ENCODE measurements around the gene ETV3.
"Not testable (repeated sequence)": the region's sequence is repeated elsewhere in the genome, so short reads cannot be mapped to it uniquely, and the experiment has no call there.

ETV3 gene

DNA sequence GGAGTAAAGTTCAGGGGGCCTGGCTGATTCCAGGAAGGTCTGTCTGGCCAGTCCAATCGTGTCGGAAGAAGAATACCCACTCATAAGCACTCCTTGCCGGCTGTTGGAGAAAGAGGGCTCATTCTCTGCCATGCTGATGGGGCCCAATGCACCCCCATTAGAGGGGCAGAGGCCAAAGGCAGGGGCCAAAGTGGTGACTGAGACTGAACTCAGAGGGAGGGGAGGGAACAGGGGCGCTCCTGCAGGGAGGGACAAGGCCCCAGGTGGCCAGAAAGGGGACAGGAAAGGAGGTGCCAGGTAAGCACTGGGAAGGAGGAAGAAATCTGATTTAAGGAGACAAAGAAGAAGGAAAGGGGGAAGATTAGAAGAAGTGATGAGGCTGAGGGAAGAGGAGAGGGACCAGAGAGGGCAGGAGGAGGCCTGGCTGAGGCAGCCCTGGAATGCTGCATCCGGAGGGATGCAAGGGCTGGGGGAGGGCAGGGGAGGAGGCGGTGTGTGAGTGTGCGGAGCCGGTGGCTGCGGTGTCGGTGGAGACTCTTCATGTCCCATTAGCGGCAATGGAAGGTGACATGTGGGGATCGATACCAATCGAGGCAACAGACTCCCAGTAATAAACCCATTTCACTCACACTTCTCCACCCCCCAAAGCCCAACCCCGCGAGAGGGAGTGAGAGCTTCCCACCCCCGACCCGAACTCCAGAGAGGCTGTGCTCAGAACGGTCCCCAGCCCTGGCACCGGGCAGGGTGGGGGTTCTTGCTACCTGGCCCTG lies 26.6 kb downstream of the ETV3 start:
- no peak for DNase-seq

DNA sequence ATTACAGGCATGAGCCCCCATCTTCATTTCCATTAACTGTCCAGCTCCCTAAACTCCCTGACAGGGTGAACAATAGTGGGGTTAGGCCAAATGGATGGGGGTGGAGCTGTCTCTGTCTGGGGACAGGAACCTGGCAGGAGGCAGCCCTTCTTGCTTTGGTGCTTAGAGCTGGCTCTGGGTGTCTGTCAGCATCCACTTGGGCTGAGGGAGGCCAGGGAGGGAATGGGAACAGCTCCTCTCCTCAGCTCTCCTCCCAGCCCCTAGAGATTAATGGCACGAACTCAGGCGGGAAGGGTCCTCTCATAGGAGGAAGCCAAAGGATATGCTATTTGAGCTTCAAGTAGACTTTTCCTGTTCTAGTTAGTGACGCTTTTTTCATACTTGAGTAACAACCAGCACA lies 27.5 kb downstream of the ETV3 start:
- no peak for DNase-seq

DNA sequence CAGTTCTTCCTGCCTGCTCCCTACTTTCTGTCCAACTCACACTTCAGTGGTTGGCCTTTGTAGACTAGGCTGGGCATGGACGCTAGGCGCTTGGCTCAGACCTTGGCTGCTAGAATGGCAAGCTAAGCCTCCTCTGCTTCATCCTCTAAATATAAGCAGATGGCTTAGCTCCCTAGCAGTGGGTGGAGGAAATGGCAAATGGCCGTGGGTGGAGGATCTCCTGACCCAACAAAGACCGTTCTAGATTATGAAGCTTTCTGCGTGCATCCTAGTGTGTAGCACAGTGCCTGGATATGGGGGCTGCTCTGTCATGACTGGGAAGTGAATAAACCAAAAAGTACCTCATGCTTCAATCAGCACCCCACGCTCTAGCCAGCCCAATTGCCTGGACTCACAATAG lies 28.2 kb downstream of the ETV3 start:
- no peak for DNase-seq

DNA sequence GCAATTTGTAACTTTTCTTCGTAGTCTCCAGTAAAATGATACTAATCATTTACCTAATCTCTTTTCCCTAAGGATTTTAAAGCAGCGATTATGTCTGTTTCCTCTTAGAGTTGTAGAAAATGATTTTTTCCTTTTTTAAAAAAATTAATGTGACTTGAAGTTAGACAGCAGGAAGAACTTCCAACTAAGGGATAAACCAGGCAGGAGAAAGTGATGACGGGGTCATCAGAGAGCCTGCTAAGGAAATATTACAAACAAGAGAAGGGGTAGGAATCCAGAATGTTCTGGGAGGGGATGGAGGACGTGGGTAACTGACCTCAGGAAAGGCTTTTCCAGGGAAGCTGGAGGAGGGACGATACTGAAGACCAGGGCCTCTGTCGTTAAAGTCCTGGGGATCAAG lies 29.7 kb downstream of the ETV3 start:
- no peak for DNase-seq

DNA sequence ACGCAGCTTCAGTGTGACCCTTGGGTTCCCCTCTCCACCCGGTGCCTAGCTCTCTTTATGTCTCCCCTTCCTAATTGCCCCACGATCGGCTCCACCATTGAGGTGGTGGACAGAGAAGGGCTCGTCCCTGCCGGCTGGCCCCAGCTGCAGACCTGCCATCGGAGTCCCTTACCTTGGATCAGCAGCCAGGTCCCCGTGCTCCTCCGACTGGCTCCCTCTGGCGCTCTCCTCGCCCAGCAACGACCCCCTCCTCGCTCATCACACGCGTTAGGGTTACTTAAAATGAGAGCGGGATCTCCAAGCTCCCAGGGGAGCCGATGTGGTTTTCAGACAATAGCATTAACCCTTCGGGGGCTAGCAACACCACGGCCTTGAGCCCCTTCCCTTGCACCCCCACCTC lies 30.5 kb downstream of the ETV3 start:
- no peak for DNase-seq

DNA sequence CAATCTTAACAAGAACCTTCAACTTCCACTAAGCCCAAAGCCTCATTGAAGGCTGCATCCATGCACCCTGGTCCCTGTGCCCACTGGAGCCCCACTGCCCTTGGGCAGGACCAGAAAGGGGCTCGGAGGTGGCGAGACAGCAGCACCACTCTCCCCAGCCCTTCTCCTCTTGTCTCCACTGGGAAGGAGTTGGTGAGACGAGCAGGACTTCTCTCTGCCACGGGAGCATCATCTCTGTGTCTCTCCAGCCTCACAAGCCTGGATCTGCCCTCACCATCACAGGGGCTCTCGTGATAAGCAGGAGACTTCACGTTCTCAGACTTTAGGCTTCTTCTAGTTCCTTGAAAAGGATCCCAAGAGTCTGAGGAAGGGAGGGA lies 31.4 kb downstream of the ETV3 start:
- no peak for DNase-seq

DNA sequence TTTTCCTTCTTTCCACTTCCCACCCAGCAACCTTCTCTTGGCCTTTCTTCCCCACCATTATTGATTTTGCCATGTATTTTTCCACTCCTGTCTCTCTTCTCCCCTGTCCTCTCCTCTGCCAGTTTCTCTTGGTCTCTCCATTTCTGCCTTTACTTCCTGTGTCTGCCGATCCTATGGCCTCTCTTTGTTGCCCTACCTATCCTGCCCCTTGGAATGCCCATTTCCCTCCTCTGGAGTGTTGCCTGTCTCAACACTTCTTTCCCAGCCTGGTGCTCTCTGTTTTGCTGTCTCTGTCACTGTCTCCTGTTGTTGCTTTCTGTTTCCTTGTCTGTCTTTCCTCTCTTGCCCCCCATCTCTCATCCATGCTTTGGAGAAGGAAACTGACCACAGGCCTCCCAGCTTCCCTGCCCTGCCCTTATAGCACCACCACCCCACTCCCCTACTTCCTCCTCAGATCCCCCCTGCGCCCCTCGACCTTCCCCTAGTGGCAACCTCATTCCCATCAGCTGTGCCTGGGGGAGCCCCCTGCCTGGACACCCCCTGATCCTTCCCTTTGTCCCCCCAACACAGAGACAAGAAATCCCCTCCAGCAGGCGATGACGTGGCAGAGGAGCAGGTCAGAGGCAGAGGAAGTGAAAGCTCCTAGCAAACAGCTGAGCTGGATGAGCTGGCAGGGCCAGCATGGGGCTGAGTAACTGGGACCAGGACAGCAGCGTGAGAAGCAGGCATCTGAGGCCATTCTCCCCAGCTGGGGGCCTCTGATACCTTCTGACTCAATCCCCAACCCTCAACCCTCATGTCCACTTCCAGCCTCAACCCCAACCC lies 32.0 kb downstream of the ETV3 start:
- peak; percentile 61 for DNase-seq

DNA sequence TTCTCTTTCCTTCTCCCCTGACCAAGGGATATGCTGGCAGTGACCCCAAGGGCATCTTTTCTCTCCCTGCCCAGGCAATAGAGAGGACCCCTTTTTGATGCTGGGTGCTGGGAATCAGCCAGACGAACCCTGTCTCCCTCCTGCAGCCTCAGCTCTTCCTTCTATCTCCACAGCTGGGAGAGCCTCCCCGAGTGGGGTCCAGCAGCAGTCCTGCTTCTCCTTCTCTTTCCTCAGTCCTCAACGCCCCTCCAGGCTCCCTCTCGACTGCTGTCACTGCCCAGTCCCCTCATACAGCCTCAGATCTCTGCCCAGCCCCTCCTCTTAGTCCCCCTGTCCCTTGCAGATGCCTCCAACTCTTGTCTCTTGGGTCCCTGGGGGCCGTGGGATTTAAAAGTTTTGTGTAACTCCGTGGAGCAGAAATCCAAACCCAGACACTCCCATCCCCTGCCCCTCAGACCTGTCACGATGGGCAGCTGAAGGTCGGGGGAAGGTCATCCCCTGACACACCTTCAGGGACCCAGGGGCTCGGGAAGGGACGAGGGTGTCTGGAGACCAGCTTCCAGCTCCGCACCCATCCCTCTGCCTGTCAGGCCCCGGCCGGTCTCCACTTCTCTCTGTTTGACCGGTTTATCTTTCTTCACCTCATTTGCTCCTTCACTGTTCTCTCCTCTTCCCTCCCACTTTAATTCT lies 32.8 kb downstream of the ETV3 start:
- no peak for DNase-seq

DNA sequence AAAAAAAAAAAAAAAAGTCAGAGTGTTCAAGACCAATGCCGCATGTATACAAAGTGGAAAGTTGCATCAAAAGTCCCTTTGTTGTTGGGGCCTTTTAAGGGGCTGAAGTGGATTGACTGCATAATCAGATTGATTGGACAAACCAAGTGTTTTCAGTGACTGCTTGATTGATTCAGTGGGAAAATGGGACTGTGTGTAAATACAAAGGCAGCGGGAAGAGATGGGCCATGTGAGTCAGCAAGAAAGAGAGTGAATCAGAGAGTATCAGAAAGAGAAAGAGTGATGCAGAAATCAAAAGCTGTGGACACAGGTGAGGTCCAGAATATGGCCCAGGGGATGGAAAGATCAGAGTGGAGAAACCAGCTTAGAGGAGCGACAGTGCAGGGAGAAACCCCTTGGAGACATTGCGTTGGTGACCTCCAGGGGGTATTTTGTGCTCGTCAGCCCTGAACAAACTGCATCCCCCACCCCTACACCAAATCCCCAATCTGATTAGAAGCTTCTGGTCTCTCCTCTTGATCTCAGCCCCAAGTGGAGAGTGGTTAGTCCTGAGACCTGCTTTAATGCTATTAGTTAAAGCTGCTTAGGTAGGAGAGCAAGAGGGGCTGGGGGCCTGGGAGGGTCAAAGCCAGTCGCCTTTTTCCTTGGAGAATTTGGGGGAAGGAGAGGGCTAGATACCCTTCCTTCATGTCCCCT lies 33.4 kb downstream of the ETV3 start:
- no peak for DNase-seq

DNA sequence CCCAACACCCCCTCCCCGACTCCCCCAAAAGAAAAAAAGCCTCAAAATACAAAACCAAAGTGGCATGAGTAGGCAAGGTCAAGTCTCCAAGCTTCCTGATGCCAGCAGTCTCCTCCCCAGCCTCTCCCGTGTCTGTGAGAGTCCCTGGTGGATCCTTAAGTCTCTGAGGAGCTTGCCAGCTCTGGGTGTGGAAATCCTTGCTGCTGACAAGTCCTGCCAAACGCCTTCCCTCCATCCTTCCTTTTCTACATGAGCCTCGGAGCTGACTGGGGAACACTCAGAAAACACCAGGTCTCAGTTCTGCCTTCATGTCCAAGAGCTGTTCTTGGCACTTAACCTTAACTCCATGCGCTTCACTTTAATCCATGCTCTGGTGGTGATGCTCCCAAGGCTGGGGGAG lies 34.9 kb downstream of the ETV3 start:
- no peak for DNase-seq

DNA sequence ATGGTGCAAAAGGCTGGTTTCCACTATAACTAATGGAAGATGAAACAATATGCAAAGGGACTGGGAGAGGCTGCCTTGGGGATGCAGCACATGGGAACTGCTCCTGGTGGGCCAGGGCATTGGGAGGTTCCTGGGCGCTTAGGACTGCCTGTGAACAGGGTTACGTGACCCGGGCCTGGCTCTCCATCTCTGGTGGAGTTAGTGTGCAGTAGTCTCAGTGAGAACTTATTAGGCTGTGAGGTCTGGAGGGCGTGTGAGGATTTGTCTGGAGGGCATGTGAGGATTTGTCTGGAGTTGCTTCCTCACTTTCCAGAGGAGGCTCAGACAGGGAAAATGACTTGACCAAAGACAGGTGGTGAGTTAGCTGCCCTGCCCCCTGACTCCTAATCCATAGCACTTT lies 37.0 kb downstream of the ETV3 start:
- no peak for DNase-seq

DNA sequence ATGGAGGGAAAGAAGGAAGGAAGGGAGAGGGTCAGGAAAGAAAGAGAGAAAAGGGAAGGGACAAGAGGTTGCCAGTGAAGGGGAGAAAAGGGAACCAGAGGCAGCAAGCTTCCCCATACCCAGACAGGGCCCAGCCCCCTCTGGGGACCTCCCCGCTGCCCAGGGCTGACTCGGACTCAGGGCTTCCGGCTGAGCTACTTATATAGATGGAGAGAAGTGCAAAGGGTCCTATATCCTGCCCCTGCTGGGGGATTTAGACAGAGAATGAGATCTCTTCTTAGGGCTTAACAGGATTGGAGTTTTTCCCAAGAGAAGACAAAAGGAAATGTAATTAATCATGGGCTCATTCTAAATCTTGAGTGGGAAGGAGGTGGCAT lies 38.6 kb downstream of the ETV3 start, which contains the start of gene ETV3L:
Gene ETV3L, minus strand, starts transcription at position 176 of the 377 bp plus-strand sequence. CDS start 285 bp downstream, outside the sequence.
- DNase-seq = no peak

DNA sequence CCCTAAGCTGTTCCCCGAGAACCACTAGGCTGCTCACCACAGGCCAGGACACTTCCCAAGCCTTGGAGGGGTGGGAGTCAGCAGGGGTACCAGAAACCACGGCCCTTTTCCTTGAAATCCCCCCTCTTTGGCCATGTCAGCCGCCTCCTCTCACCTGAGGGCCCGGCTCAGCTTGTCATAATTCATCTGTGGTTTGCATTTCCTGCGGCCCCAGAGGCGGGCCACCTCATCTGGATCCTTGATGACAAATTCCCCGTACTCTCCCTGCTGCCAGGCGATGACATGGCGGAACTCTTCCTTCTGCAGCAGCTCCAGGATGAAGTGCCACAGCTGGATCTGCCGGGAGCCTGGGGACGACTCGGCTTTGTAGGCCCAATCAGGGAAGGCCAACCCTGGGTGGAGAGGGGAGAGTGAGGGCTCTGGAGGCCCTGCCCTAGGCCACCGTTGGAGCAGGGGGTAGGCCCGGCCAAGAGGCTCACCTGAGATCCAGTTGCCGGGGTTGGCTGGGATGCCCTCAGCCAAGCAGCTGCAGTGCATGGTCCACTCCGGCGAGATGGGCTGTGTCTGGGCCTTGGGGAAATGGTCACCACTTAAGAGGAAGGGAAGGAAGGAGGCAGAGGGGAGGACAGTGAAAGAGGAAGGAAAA lies 39.1 kb downstream of the ETV3 start:
- not testable (repeated sequence) for DNase-seq

DNA sequence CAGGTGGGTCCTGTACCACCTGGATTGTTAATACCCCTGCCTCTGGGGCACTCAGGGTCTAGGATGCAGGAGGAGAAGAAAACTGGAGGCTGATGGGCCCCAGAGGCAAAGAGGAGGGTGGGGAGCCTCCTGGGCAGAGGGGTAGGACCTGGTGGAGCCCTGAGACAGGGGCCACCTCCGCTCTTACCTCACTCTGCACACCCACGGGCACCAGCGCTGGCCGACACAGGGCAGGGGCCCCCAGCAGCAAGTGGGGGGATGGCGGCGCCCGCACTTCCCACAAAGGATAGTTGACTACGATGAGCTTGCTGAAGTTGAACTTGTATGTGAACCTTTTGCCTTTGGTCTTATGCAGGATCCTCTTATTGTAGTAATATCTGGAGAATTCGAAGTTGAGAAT lies 39.7 kb downstream of the ETV3 start:
- no peak for DNase-seq

DNA sequence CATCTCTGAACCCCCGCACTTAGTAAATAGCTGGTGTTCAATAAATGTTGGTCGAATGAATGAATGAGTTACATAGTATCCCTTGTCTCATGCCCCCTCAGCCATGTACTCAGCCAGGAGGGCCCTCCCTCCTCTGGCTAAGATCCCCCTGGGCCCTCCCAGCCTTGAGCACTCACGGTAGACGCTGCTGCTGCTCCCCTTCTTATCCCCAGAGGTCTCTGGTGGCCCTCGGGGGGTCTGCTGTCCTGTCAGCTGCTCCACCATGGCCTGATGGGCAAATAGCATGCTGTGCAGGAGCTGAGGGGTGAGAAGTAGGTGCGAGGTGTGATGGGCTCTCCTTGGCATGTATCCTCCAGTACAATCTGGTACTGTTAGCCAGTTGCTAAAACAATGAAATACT lies 40.5 kb downstream of the ETV3 start:
- DNase-seq = no peak

DNA sequence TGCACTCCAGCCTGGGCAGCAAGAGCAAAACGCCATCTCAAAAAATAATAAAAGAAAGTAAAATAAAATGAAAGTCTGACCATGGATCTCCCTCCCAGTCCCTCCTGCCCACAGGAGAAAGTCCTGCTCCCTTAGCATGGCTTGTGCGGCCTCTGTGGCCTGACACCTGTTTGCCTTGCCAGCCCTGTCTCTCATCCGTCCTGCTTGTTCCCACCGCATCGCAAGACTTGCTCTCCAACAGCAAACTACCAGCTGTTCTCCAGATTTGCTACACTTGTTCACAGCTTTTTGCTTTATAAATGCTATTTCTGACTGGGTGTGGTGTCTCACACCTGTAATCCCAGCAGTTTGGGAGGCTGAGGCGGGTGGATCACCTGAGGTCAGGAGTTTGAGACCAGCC lies 41.3 kb downstream of the ETV3 start:
- DNase-seq = no peak

DNA sequence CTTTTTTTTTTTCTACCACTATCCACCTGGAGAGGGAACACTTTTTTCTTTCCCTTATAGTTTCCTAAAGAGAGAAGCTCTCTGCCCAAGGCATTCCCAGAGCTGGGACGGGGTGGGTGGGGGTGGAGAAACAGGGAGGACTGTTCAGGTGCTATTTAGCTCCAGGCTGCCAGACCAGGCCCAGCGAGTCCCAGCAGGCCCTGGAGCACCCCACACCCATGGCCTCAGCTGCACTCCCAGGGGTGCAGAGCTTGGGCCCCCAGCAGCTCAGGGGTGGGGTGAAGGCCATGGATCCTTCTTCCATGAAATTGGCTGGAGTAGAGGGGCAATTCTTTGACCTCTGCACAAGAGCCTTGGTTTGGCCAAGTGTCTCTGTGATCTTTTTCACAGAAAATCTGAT lies 42.6 kb downstream of the ETV3 start:
- DNase-seq = no peak

DNA sequence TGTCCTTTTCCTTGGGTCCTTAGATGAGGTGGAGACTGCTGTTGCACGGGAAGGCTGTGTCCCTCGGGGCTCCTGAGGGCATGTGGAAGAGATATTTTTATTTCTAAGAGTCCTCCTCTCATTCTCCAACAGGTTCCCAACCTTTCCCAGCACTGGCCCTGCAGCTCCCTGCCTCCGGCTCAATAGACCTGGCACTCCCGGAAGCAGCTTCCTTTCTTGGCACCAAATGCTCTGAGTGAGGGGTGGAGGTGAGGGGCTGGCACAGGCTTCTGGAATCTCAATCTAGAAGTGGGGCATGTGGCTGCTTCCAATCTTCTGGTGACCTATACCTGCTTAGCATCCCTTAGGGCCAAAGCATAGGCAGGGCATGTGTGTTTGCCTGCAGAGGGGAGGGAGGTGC lies 43.1 kb downstream of the ETV3 start:
- no peak for DNase-seq

DNA sequence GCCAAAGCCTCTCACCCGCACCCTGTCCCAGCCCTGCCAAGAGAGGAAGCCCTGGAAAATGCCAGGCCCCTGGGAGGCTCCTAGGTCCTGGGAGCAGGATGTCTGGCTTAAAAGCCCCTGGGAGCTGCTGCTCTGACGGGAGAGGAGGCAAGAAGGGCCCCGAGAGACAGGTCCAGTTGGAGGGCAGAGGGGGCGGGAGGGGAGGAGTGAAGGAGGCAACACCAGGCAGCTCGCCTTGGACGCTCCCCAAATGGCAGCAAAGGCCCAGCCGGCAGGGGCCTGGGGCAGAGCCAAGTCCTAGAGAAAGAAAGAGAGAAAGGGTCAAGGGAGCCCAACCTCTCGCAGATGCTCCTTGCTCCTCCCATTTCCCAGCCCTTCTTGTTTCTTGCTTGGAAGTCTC lies 45.4 kb downstream of the ETV3 start:
- DNase-seq = no peak

DNA sequence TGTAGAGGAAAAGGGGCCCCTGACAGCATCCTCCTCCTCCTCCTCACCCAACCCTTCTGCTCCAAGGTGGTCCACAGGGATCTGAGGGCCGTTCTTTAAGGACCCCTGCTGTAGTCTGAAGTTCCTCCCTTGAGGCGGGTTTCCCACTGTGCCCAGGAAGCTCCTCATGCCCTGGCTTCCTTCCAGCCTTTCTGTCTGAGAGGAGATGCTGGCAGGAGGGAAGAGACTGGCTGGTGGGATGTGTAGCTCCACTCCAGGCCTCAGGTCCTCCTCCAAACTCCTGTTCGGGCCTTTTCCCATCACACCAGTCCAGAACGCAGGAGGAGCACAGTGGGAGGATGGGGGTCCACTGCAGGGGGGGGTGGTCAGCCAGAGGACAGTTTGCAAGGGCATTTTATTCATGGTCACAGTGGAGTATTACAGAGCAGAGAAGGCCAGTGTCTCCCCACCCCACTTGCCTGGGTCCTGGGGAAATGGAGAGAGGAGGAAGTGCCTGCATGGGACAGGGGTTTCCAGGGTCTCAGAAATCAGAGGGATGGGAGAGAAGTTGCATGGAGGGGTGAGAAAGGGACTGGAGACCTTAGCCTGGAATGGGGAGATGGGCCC lies 46.4 kb downstream of the ETV3 start:
- no peak for DNase-seq

DNA sequence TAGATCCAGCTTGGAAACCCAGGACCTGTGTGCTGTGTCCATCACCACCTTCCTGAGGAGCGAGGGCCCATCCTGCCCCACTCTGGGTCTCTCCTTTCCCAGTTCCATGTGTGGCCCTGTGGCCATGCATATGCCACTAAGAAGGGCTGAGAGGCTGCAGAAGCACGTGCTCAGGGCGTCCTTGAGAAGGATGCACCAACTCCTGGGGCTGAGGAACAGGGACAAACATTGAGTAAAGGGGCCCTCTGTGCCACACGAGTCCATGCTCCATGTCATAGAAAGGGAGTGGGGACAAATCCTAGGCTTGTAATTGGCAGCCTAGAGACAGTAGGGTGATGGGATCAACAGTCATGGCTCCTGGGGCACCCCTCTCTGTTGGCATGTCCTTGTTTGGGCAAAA lies 47.0 kb downstream of the ETV3 start:
- DNase-seq = no peak

DNA sequence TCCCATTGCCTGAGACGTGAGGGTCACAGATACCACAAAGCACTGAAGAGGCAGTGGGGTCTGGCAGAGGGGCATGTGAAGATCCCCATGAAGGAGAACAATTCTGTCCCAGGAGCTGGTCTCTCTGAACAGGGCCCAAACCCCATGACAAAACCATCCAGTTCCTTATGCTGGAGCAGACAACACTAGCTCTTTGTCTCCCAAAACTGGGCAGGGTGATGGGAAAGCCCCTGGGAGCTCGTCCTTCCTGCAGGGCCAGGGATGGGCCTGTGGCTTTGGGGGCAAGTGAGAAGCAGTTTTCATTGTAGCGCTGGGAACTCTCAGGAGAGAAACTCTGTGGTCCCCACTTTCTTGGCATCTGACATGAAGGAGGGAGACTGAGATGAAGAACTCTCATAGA lies 47.4 kb downstream of the ETV3 start:
- DNase-seq = no peak

All from SIG-M5 (cell line).